ENCODE data around the gene ANKZF1.
A peak's percentile ranks its signal among the peaks of the same experiment; 100 is the strongest.

Gene ANKZF1

GRCh38 chr2:219261024-219261855 is 31.6 kb downstream of the ANKZF1 start:
- no peak for DNase-seq

GRCh38 chr2:219266232-219266631 is 36.6 kb downstream of the ANKZF1 start:
- no peak for DNase-seq

- DNase-seq = no peak
Measured at GRCh38 chr2:219266886-219267285, 37.3 kb downstream of the ANKZF1 start.

- no peak for DNase-seq
Measured at GRCh38 chr2:219268294-219268693, 38.7 kb downstream of the ANKZF1 start.

GRCh38 chr2:219269362-219270054 is 39.9 kb downstream of the ANKZF1 start:
- no peak for DNase-seq

- DNase-seq = no peak
Measured at GRCh38 chr2:219270055-219270372, 40.4 kb downstream of the ANKZF1 start.

GRCh38 chr2:219271021-219271420 is 41.4 kb downstream of the ANKZF1 start:
- DNase-seq = no peak

GRCh38 chr2:219272356-219272755 is 42.8 kb downstream of the ANKZF1 start:
- no peak for DNase-seq

- no peak for DNase-seq
Measured at GRCh38 chr2:219272995-219273394, 43.4 kb downstream of the ANKZF1 start.

- no peak for DNase-seq
Measured at GRCh38 chr2:219273937-219274336, 44.3 kb downstream of the ANKZF1 start.

- no peak for DNase-seq
Measured at GRCh38 chr2:219274361-219274921, 44.8 kb downstream of the ANKZF1 start.

- DNase-seq = peak; percentile 31
Measured at GRCh38 chr2:219277703-219278654, 48.4 kb downstream of the ANKZF1 start.

GRCh38 chr2:219278655-219279150 is 49.1 kb downstream of the ANKZF1 start:
- no peak for DNase-seq

GRCh38 chr2:219279151-219279915 is 49.7 kb downstream of the ANKZF1 start, which contains the start of gene DNAJB2:
DNAJB2 (plus strand) TSS chr2:219279366; CDS start chr2:219279834, 468 bp downstream.
- peak; percentile 98 for DNase-seq

GRCh38 chr2:219279916-219280516 is 50.4 kb downstream of the ANKZF1 start:
- DNase-seq = no peak

- no peak for DNase-seq
Measured at GRCh38 chr2:219280651-219281050, 51.0 kb downstream of the ANKZF1 start.

GRCh38 chr2:219281588-219281987 is 52.0 kb downstream of the ANKZF1 start:
- no peak for DNase-seq

- DNase-seq = no peak
Measured at GRCh38 chr2:219282375-219282774, 52.8 kb downstream of the ANKZF1 start.

- no peak for DNase-seq
Measured at GRCh38 chr2:219282943-219283581, 53.5 kb downstream of the ANKZF1 start.

- no peak for DNase-seq
Measured at GRCh38 chr2:219284501-219285372, 55.1 kb downstream of the ANKZF1 start.
